GM23338 (cell line): ENCODE data around the gene NHS. TPM values are rescaled to one million over a fixed set of nuclear protein-coding genes. Genes with fewer than 3 reads are reported as not detected.

ENCODE experiments used
- ATAC-seq: fragments of 200-7000 bp; cut with Tn5 transposase; 3 replicates; pipeline ENCODE4 v1.9.1; 2020
- DNase-seq: peaks from one replicate; pipeline ENCODE4 v3.0.0-alpha.2; 2015; ENCODE audit warnings: low spot score
- H2AFZ ChIP-seq: fragments of 200-600 bp; sonication (generic); 2 replicates; pipeline ENCODE4 v1.8.0; 2016; ENCODE audit warnings: antibody characterized with exemption, mild to moderate bottlenecking, moderate library complexity
- H3F3A ChIP-seq: fragments of 200-600 bp; sonication (generic); replicated peaks from 2 replicates; pipeline ENCODE4 v1.8.0; 2017; ENCODE audit warnings: antibody characterized with exemption, mixed run types, low read depth
- H3K27ac ChIP-seq: fragments of 200-600 bp; sonication (generic); 2 replicates; pipeline ENCODE4 v1.6.1; 2016; ENCODE audit warnings: low read depth
- H3K27me3 ChIP-seq: fragments of 200-600 bp; sonication (generic); 2 replicates; pipeline ENCODE4 v1.8.0; 2016; ENCODE audit warnings: mild to moderate bottlenecking, mixed run types, moderate library complexity; ENCODE audit not compliant: insufficient read depth
- H3K36me3 ChIP-seq: fragments of 200-600 bp; sonication (generic); 2 replicates; pipeline ENCODE4 v1.8.0; 2016; ENCODE audit warnings: mild to moderate bottlenecking; ENCODE audit not compliant: insufficient read depth
- H3K4me1 ChIP-seq: fragments of 200-600 bp; sonication (generic); 2 replicates; pipeline ENCODE4 v1.8.0; 2016; ENCODE audit warnings: mild to moderate bottlenecking, moderate library complexity; ENCODE audit not compliant: insufficient read depth
- H3K4me2 ChIP-seq: fragments of 200-600 bp; sonication (generic); 2 replicates; pipeline ENCODE4 v1.7.1; 2017; ENCODE audit warnings: mixed run types
- H3K4me3 ChIP-seq: fragments of 200-600 bp; sonication (generic); 2 replicates; pipeline ENCODE4 v1.6.1; 2016; ENCODE audit warnings: mixed run types
- H3K79me2 ChIP-seq: fragments of 200-600 bp; sonication (generic); replicated peaks from 2 replicates; pipeline ENCODE4 v1.8.0; 2017; ENCODE audit warnings: mild to moderate bottlenecking; ENCODE audit not compliant: insufficient read depth
- H3K9me2 ChIP-seq: fragments of 200-600 bp; sonication (generic); 2 replicates; pipeline ENCODE4 v1.8.0; 2017; ENCODE audit not compliant: insufficient read depth
- H4K20me1 ChIP-seq: fragments of 200-600 bp; sonication (generic); replicated peaks from 2 replicates; pipeline ENCODE4 v1.8.0; 2017; ENCODE audit warnings: mild to moderate bottlenecking; ENCODE audit not compliant: insufficient read depth
- H3K27ac Mint-ChIP-seq: 2 replicates; pipeline ENCODE4 v1.8.0; 2020; ENCODE audit warnings: inconsistent platforms, mild to moderate bottlenecking, moderate library complexity, mixed read lengths
- H3K27me3 Mint-ChIP-seq: 3 replicates; pipeline ENCODE4 v1.8.0; 2022; ENCODE audit warnings: low read depth, mild to moderate bottlenecking, moderate library complexity, mixed read lengths, inconsistent platforms; ENCODE audit not compliant: insufficient read depth, poor library complexity
- H3K36me3 Mint-ChIP-seq: 3 replicates; pipeline ENCODE4 v1.8.0; 2021; ENCODE audit warnings: low read depth, mild to moderate bottlenecking, inconsistent platforms, moderate library complexity, mixed read lengths
- H3K4me1 Mint-ChIP-seq: 3 replicates; pipeline ENCODE4 v1.8.0; 2020; ENCODE audit warnings: mild to moderate bottlenecking, inconsistent platforms, mixed read lengths
- H3K4me3 Mint-ChIP-seq: 3 replicates; pipeline ENCODE4 v1.8.0; 2021; ENCODE audit warnings: moderate library complexity, mild to moderate bottlenecking, inconsistent platforms, mixed read lengths
- H3K9me3 Mint-ChIP-seq: 3 replicates; pipeline ENCODE4 v1.8.0; 2020; ENCODE audit warnings: moderate library complexity, mild to moderate bottlenecking, inconsistent platforms, mixed read lengths
- CREB1 ChIP-seq: fragments of 250-450 bp; sonication (Bioruptor Pico); IDR thresholded peaks from 2 replicates; pipeline ENCODE4 v1.5.0; 2020; ENCODE audit warnings: low read depth, mild to moderate bottlenecking, moderate library complexity
- EZH2 ChIP-seq: fragments of 200-600 bp; sonication (generic); IDR thresholded peaks from one replicate; pipeline ENCODE4 v1.8.0; 2017; ENCODE audit warnings: antibody characterized with exemption, mild to moderate bottlenecking, low read depth; ENCODE audit not compliant: unreplicated experiment
- EZH2phosphoT487 ChIP-seq: fragments of 200-600 bp; sonication (generic); IDR thresholded peaks from one replicate; pipeline ENCODE4 v1.8.1; 2018; ENCODE audit warnings: antibody characterized with exemption; ENCODE audit not compliant: unreplicated experiment
- JUNB ChIP-seq: IDR thresholded peaks from one replicate; pipeline ENCODE4 v1.6.1; 2016; ENCODE audit warnings: antibody characterized with exemption; ENCODE audit not compliant: unreplicated experiment
- NANOG ChIP-seq: IDR thresholded peaks from 2 replicates; pipeline ENCODE4 v1.6.1; 2016; ENCODE audit warnings: antibody characterized with exemption, borderline replicate concordance
- POLR2AphosphoS5 ChIP-seq: IDR thresholded peaks from 2 replicates; pipeline ENCODE4 v1.6.1; 2016; ENCODE audit warnings: antibody characterized with exemption, low read depth
- STAT1 ChIP-seq: IDR thresholded peaks from one replicate; pipeline ENCODE4 v1.6.1; 2016; ENCODE audit warnings: antibody characterized with exemption; ENCODE audit not compliant: unreplicated experiment
- ZNF331 ChIP-seq: fragments of 250-450 bp; sonication (Bioruptor Pico); IDR thresholded peaks from 2 replicates; pipeline ENCODE4 v1.5.0; 2020; ENCODE audit warnings: low read depth, mild to moderate bottlenecking, moderate library complexity
- polyA plus RNA-seq: library from polyadenylated mRNA; unstranded; fragments of >200 nt; fragmentation: Nextera tagmentation; extraction: Ambion mirVana; gene quantifications from 2 replicates; pipeline ENCODE4 v1.2.1, GENCODE V29; 2016
- total RNA-seq: library from RNA; depleted of rRNA; stranded (reverse); fragments of >200 nt; shearing (Covaris generic); gene quantifications from 2 replicates; pipeline ENCODE4 v1.2.3, GENCODE V29; 2014
- TF ChIP-seq, protein P1 (sequence below): IDR thresholded peaks from 2 replicates; pipeline ENCODE4 v1.6.1; 2016; ENCODE audit warnings: antibody characterized with exemption
- TF ChIP-seq, protein P2 (sequence below): IDR thresholded peaks from one replicate; pipeline ENCODE4 v1.6.1; 2018; ENCODE audit warnings: antibody characterized with exemption; ENCODE audit not compliant: unreplicated experiment

The NHS gene
- total and polyA plus RNA-seq, 2 experiments from 2014 or later: 1.8 to 8.2 TPM

DNA sequence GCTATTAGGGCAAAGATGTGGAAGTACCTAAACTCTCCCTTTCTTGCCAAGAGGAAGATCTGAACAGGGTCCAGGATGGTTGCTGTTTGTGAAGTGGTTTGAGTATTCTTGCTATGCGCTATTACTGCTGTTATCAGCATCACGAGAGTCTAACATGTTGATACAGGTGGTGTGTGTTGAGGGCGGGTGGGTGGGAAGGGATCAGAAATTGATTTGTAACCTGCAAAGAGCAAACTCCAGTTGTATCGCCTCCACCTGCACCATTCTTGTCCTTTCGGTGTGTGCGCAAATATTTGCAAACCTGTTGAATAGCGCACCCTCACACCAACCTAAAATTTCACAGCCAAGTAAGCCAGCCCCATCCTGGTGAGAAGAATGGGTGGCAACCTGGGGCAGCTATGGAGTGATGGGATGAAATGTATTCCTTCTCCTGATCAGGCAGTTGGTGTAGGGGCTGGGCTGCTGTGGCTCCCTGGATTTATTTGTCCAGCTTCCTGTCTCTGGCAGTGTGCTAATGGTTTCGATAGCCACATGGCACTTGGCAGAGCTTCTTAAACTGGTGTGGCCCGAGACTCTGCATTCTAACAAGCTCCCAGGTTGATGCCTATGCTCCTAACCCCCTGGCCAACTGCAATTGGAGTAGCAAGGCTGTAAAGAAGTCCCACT is 259.7 kb downstream of the NHS start (continued):
- no peak for TF ChIP-seq EZH2

DNA sequence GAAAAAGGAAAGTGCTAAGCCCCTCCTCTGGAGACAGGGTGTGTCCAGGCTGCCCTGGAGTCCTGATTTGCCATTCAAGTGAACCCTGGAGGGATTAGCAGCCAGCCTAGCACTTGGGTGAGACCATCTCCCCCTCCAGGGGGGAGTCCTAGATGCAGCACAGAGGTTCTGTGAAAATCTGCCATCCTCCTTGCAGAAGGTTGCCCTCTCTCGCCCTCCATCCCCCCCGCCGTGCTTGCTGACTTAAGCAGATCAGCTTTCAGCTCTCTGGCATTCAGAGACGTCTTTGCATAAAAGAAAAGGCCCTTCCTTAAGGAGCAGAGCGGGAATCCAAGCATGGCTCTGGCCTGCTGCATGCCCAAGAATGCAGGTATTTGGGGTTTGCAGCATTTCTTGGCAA is 260.2 kb downstream of the NHS start:
- Histone ChIP-seq H3F3A (no peaks in the 10 kb centered on the region), H3K27me3 (no peaks in the 10 kb centered on the region), H3K79me2 (no peaks in the 10 kb centered on the region), H4K20me1 (no peaks in the 10 kb centered on the region), H3K4me1 (peaks cover 8% of the 10 kb centered on the region; the same call in 1 of the 2 replicates), H3K36me3 (no peaks in the 10 kb centered on the region), H3K4me2 (peak overlapping the region; percentile 4), H3K27ac (no peak overlapping the region), H2AFZ (no peak overlapping the region), H3K9me2 (no peaks in the 10 kb centered on the region), H3K4me3 (peak overlapping the region; percentile 3; the same call in 1 of the 2 replicates)
- Mint-ChIP-seq H3K4me1 (peaks cover 26% of the 10 kb centered on the region), H3K4me3 (peak overlapping the region; percentile 42), H3K27ac (no peak overlapping the region), H3K9me3 (no peaks in the 10 kb centered on the region), H3K36me3 (no peaks in the 10 kb centered on the region), H3K27me3 (no peaks in the 10 kb centered on the region)
- TF ChIP-seq POLR2AphosphoS5: no peak
- TF ChIP-seq, protein P1, sequence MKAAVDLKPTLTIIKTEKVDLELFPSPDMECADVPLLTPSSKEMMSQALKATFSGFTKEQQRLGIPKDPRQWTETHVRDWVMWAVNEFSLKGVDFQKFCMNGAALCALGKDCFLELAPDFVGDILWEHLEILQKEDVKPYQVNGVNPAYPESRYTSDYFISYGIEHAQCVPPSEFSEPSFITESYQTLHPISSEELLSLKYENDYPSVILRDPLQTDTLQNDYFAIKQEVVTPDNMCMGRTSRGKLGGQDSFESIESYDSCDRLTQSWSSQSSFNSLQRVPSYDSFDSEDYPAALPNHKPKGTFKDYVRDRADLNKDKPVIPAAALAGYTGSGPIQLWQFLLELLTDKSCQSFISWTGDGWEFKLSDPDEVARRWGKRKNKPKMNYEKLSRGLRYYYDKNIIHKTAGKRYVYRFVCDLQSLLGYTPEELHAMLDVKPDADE: no peak
- no peak for TF ChIP-seq CREB1
- TF ChIP-seq NANOG: no peak
- TF ChIP-seq, protein P2, sequence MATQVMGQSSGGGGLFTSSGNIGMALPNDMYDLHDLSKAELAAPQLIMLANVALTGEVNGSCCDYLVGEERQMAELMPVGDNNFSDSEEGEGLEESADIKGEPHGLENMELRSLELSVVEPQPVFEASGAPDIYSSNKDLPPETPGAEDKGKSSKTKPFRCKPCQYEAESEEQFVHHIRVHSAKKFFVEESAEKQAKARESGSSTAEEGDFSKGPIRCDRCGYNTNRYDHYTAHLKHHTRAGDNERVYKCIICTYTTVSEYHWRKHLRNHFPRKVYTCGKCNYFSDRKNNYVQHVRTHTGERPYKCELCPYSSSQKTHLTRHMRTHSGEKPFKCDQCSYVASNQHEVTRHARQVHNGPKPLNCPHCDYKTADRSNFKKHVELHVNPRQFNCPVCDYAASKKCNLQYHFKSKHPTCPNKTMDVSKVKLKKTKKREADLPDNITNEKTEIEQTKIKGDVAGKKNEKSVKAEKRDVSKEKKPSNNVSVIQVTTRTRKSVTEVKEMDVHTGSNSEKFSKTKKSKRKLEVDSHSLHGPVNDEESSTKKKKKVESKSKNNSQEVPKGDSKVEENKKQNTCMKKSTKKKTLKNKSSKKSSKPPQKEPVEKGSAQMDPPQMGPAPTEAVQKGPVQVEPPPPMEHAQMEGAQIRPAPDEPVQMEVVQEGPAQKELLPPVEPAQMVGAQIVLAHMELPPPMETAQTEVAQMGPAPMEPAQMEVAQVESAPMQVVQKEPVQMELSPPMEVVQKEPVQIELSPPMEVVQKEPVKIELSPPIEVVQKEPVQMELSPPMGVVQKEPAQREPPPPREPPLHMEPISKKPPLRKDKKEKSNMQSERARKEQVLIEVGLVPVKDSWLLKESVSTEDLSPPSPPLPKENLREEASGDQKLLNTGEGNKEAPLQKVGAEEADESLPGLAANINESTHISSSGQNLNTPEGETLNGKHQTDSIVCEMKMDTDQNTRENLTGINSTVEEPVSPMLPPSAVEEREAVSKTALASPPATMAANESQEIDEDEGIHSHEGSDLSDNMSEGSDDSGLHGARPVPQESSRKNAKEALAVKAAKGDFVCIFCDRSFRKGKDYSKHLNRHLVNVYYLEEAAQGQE: no peak
- no peak for TF ChIP-seq ZNF331 (CRISPR knock-in tag)
- no peak for TF ChIP-seq STAT1
- no peak for TF ChIP-seq JUNB
- TF ChIP-seq EZH2: no peak
- no peak for TF ChIP-seq EZH2phosphoT487
- ATAC-seq (peak; percentile 98), DNase-seq (peak; percentile 83)
